NOMO-1 treated with DMSO at 0.1 percent for 48 hours (cell line): Measurements from ENCODE around the gene TCEA2.

Experiments used
- DNase-seq: peaks from one replicate; lab custom pipeline; 2025; ENCODE audit not compliant: unreplicated experiment; lab: John Stamatoyannopoulos, UW

TCEA2 gene

GRCh38 chr20:64035066-64035932 lies 27.7 kb upstream of the TCEA2 start:
- no peak for DNase-seq

- no peak for DNase-seq
Measured at GRCh38 chr20:64035933-64036345, 27.1 kb upstream of the TCEA2 start, which contains the start of gene C20orf204. C20orf204 (plus strand) TSS chr20:64036182; CDS start chr20:64036324, 142 bp downstream.

- no peak for DNase-seq
Measured at GRCh38 chr20:64036346-64037198, 26.4 kb upstream of the TCEA2 start.

GRCh38 chr20:64037199-64037497 lies 25.9 kb upstream of the TCEA2 start:
- DNase-seq: no peak

- DNase-seq: no peak
Measured at GRCh38 chr20:64037498-64038213, 25.3 kb upstream of the TCEA2 start.

- DNase-seq: no peak
Measured at GRCh38 chr20:64038224-64038564, 24.8 kb upstream of the TCEA2 start.

GRCh38 chr20:64038565-64039292 lies 24.3 kb upstream of the TCEA2 start:
- peak; percentile 75 for DNase-seq

GRCh38 chr20:64039293-64040160 lies 23.5 kb upstream of the TCEA2 start:
- no peak for DNase-seq

- no peak for DNase-seq
Measured at GRCh38 chr20:64040231-64041039, 22.6 kb upstream of the TCEA2 start.

- no peak for DNase-seq
Measured at GRCh38 chr20:64041040-64041780, 21.8 kb upstream of the TCEA2 start.

GRCh38 chr20:64041781-64042053 lies 21.3 kb upstream of the TCEA2 start:
- no peak for DNase-seq

GRCh38 chr20:64042054-64042781 lies 20.8 kb upstream of the TCEA2 start:
- peak; percentile 28 for DNase-seq

- no peak for DNase-seq
Measured at GRCh38 chr20:64043768-64044167, 19.2 kb upstream of the TCEA2 start.

- DNase-seq: no peak
Measured at GRCh38 chr20:64044484-64045247, 18.3 kb upstream of the TCEA2 start.

- no peak for DNase-seq
Measured at GRCh38 chr20:64045346-64046011, 17.5 kb upstream of the TCEA2 start.

GRCh38 chr20:64047046-64047389 lies 16.0 kb upstream of the TCEA2 start:
- DNase-seq: no peak

GRCh38 chr20:64047968-64048401 lies 15.0 kb upstream of the TCEA2 start:
- DNase-seq: no peak
